Lower leg skin (tissue), 3 donors: Measurements from ENCODE around the gene ZNF362.

Source experiments
- POLR2A ChIP-seq, 2 donors: fragments of 450-650 bp; IDR thresholded peaks; one replicate each; pipeline ENCODE4 v1.6.1; 2016 to 2017; ENCODE audit warnings: antibody characterized with exemption in 2 of 2, mild to moderate bottlenecking in 1 of 2, moderate library complexity in 1 of 2
- TF ChIP-seq, protein P1 (sequence below), 3 donors: fragments of 450-650 bp; IDR thresholded peaks; one replicate each; pipeline ENCODE4 v1.5.1; 2016; ENCODE audit warnings: antibody characterized with exemption in 3 of 3, mild to moderate bottlenecking in 3 of 3, moderate library complexity in 2 of 3

DNA sequence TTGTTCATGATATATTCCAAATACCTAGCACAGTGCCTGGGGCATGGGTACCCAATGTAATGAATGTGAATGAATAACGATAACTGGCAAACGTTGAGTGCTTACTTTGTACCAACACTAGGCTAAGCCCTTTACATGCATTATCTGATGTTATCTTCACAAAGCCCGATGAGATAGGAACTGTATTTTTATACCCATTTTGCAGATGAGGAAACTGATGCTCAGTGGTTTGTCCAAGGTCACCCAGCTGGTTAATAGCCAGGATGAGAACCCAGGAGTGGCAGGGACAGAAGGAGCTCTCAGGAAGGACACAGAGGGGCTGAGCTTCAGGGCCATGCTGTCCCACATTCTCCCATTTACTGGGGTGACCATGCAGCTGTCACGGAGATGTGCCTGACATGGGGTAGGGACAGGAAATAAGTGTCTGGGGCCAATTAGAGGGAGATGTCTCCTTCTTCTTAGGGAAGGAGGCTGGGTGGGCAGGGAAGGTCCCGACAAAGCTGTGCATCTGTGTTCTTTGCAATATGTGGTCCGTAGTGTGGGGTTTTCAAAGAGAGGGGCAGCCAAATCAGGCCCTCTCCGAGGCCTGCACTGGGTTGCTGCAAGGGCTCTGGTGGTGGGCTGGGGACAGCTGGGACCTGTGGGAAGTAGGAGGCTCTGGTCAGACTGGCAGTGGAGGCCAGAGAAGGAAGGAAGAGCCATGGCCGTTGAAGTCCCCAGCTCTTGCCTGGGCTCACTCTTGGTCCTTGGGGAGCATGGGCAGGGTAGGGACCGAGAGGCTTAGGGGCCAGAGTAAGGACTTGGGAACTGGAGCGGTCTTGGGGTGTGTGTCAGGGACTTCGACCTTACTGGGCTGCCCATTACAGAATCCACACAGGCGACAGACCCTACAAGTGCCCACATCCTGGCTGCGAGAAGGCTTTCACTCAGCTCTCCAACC is 38.0 kb downstream of the ZNF362 start:
- TF ChIP-seq, protein P1, sequence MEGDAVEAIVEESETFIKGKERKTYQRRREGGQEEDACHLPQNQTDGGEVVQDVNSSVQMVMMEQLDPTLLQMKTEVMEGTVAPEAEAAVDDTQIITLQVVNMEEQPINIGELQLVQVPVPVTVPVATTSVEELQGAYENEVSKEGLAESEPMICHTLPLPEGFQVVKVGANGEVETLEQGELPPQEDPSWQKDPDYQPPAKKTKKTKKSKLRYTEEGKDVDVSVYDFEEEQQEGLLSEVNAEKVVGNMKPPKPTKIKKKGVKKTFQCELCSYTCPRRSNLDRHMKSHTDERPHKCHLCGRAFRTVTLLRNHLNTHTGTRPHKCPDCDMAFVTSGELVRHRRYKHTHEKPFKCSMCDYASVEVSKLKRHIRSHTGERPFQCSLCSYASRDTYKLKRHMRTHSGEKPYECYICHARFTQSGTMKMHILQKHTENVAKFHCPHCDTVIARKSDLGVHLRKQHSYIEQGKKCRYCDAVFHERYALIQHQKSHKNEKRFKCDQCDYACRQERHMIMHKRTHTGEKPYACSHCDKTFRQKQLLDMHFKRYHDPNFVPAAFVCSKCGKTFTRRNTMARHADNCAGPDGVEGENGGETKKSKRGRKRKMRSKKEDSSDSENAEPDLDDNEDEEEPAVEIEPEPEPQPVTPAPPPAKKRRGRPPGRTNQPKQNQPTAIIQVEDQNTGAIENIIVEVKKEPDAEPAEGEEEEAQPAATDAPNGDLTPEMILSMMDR (IDR thresholded peaks at IDR 0.05): no peak
- TF ChIP-seq POLR2A (IDR thresholded peaks at IDR 0.05): no peak
